H1 (cell line): Measurements from ENCODE around the gene RHCG.
"Not testable (repeated sequence)": the region's sequence is repeated elsewhere in the genome, so short reads cannot be mapped to it uniquely, and the experiment has no call there.

Source experiments
- CHD1 ChIP-seq: IDR thresholded peaks from 2 replicates; pipeline ENCODE4 v1.6.1; 2012; ENCODE audit warnings: low read depth, low read length, improper control_type of control experiment
- EP300 ChIP-seq, 2 experiments: IDR thresholded peaks; 1 replicate in 1 of 2; 2 replicates in 1 of 2; pipeline ENCODE4 v1.6.1; 2011 to 2012; ENCODE audit warnings: low read depth in 2 of 2, low read length in 2 of 2, mild to moderate bottlenecking in 2 of 2, borderline replicate concordance in 1 of 2, inconsistent platforms in 1 of 2, moderate library complexity in 1 of 2
- POLR2A ChIP-seq, 2 experiments: IDR thresholded peaks; 1 replicate in 1 of 2; 2 replicates in 1 of 2; pipeline ENCODE4 v1.6.1; 2011; ENCODE audit warnings: low read depth in 2 of 2, low read length in 2 of 2, mild to moderate bottlenecking in 2 of 2; ENCODE audit errors: control extremely low read depth in 1 of 2
- RXRA ChIP-seq: IDR thresholded peaks from 2 replicates; pipeline ENCODE4 v1.6.1; 2011; ENCODE audit warnings: low read depth, mild to moderate bottlenecking, low read length, moderate library complexity; ENCODE audit not compliant: insufficient read depth
- SIN3A ChIP-seq, 2 experiments: IDR thresholded peaks in 1 of 2; conservative IDR thresholded peaks in 1 of 2; 2 replicates each; pipeline ENCODE4 v1.6.1; 2011 to 2012; ENCODE audit warnings: low read length in 2 of 2, improper control_type of control experiment in 1 of 2, low read depth in 1 of 2, mild to moderate bottlenecking in 1 of 2
- YY1 ChIP-seq: IDR thresholded peaks from 2 replicates; pipeline ENCODE4 v1.6.1; 2011; ENCODE audit warnings: low read depth, mild to moderate bottlenecking, low read length
- TF ChIP-seq, protein P1 (sequence below), 3 experiments: IDR thresholded peaks; 1 replicate in 2 of 3; 2 replicates in 1 of 3; pipeline versions ENCODE4 v1.5.1 to v1.6.1; 2011; ENCODE audit warnings: low read length in 3 of 3, mild to moderate bottlenecking in 3 of 3, inconsistent platforms in 2 of 3, low read depth in 1 of 3, moderate library complexity in 1 of 3; ENCODE audit not compliant: insufficient read depth in 1 of 3; ENCODE audit errors: control extremely low read depth in 1 of 3

GRCh38 chr15:89468813-89469212 lies 27.6 kb downstream of the RHCG start:
- TF ChIP-seq EP300 (IDR thresholded peaks at IDR 0.05; ENCODE audit: borderline replicate concordance in 1 of 2, low read depth in 2 of 2, low read length in 2 of 2); YY1; CHD1; POLR2A (IDR thresholded peaks at IDR 0.05; ENCODE audit: control extremely low read depth in 1 of 2, low read depth in 2 of 2, low read length in 2 of 2); RXRA; SIN3A (conservative IDR thresholded peaks at IDR 0.05 in 1 of 2, IDR thresholded peaks at IDR 0.05 in 1 of 2; ENCODE audit: low read depth in 1 of 2, low read length in 2 of 2): not testable (repeated sequence)
- TF ChIP-seq, protein P1, sequence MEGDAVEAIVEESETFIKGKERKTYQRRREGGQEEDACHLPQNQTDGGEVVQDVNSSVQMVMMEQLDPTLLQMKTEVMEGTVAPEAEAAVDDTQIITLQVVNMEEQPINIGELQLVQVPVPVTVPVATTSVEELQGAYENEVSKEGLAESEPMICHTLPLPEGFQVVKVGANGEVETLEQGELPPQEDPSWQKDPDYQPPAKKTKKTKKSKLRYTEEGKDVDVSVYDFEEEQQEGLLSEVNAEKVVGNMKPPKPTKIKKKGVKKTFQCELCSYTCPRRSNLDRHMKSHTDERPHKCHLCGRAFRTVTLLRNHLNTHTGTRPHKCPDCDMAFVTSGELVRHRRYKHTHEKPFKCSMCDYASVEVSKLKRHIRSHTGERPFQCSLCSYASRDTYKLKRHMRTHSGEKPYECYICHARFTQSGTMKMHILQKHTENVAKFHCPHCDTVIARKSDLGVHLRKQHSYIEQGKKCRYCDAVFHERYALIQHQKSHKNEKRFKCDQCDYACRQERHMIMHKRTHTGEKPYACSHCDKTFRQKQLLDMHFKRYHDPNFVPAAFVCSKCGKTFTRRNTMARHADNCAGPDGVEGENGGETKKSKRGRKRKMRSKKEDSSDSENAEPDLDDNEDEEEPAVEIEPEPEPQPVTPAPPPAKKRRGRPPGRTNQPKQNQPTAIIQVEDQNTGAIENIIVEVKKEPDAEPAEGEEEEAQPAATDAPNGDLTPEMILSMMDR (IDR thresholded peaks at IDR 0.05; ENCODE audit: control extremely low read depth in 1 of 3, insufficient read depth in 1 of 3, low read depth in 1 of 3, low read length in 3 of 3) = not testable (repeated sequence)
